HG03439 (cell line): Measurements from ENCODE around the gene KRTAP10-7.
"Not testable (repeated sequence)": the region's sequence is repeated elsewhere in the genome, so short reads cannot be mapped to it uniquely, and the experiment has no call there.

Experiments
- ATAC-seq: cut with Tn5 transposase; IDR thresholded peaks from one replicate; pipeline ENCODE4 v1.9.1; 2021; ENCODE audit warnings: mild to moderate bottlenecking, moderate library complexity; ENCODE audit not compliant: unreplicated experiment

KRTAP10-7 gene

GRCh38 chr21:44589586-44590305, 10.7 kb upstream of the KRTAP10-7 start:
- ATAC-seq: no peak

- ATAC-seq: no peak
Measured at GRCh38 chr21:44590311-44590721, 10.1 kb upstream of the KRTAP10-7 start.

GRCh38 chr21:44590897-44591800, 9.2 kb upstream of the KRTAP10-7 start:
- not testable (repeated sequence) for ATAC-seq

- ATAC-seq: not testable (repeated sequence)
Measured at GRCh38 chr21:44591801-44592130, 8.6 kb upstream of the KRTAP10-7 start.

GRCh38 chr21:44592446-44593311, 7.7 kb upstream of the KRTAP10-7 start, which contains the start of gene KRTAP10-6:
Gene KRTAP10-6, minus strand, starts transcription at chr21:44592505. Its CDS starts 21 bp downstream, at chr21:44592484.
- no peak for ATAC-seq

- no peak for ATAC-seq
Measured at GRCh38 chr21:44593598-44594405, 6.6 kb upstream of the KRTAP10-7 start.

GRCh38 chr21:44594406-44594916, 5.9 kb upstream of the KRTAP10-7 start:
- ATAC-seq: no peak

- no peak for ATAC-seq
Measured at GRCh38 chr21:44595524-44595923, 4.9 kb upstream of the KRTAP10-7 start.

GRCh38 chr21:44596068-44596725, 4.2 kb upstream of the KRTAP10-7 start:
- ATAC-seq: no peak

- no peak for ATAC-seq
Measured at GRCh38 chr21:44598061-44598460, 2.3 kb upstream of the KRTAP10-7 start.

- ATAC-seq: no peak
Measured at GRCh38 chr21:44599264-44600029, 950 bp upstream of the KRTAP10-7 start.

GRCh38 chr21:44601091-44601490, 694 bp downstream of the KRTAP10-7 start:
- ATAC-seq: not testable (repeated sequence)

GRCh38 chr21:44601596-44602462, 1.4 kb downstream of the KRTAP10-7 start:
- no peak for ATAC-seq

GRCh38 chr21:44602463-44602850, 2.1 kb downstream of the KRTAP10-7 start:
- ATAC-seq: no peak

GRCh38 chr21:44603109-44603875, 2.9 kb downstream of the KRTAP10-7 start:
- ATAC-seq: no peak

- ATAC-seq: no peak
Measured at GRCh38 chr21:44603911-44604310, 3.5 kb downstream of the KRTAP10-7 start.

- no peak for ATAC-seq
Measured at GRCh38 chr21:44606495-44606894, 6.1 kb downstream of the KRTAP10-7 start.
